AG10803 (cell line): Measurements from ENCODE around the gene CETN1.

ENCODE experiments used
- DNase-seq: peaks from one replicate; pipeline ENCODE4 v3.0.0; 2010; ENCODE audit warnings: low read depth
- H3K4me3 ChIP-seq: 2 replicates; pipeline ENCODE4 v1.5.1; 2011; ENCODE audit warnings: mild to moderate bottlenecking, low read length, control low read depth
- CTCF ChIP-seq: conservative IDR thresholded peaks from 2 replicates; pipeline ENCODE4 v1.5.1; 2011; ENCODE audit warnings: mild to moderate bottlenecking, low read length, control low read depth, inconsistent platforms

CETN1 gene

GRCh38 chr18:580154-580553, at the start of gene CETN1:
Gene CETN1 (plus strand): TSS chr18:580380. CDS start chr18:580409, 29 bp downstream.
- TF ChIP-seq CTCF: no peak
- no peak for DNase-seq
- no peak within 1 kb of the TSS for H3K4me3 ChIP-seq

GRCh38 chr18:532018-532417, 48.2 kb upstream of the CETN1 start:
- H3K4me3 ChIP-seq: no peak overlapping the region
- no peak for TF ChIP-seq CTCF
- DNase-seq: no peak

- no peak overlapping the region for H3K4me3 ChIP-seq
- DNase-seq: no peak
- TF ChIP-seq CTCF: no peak
These were observed 47.5 kb upstream of the CETN1 start for GRCh38 chr18:532632-533031.

- H3K4me3 ChIP-seq: no peak overlapping the region
- DNase-seq: no peak
- no peak for TF ChIP-seq CTCF
These were observed 46.1 kb upstream of the CETN1 start for GRCh38 chr18:533995-534601.

GRCh38 chr18:543447-544078, 36.6 kb upstream of the CETN1 start:
- no peak for DNase-seq
- TF ChIP-seq CTCF: no peak
- no peak overlapping the region for H3K4me3 ChIP-seq

- no peak for DNase-seq
- TF ChIP-seq CTCF: no peak
- no peak overlapping the region for H3K4me3 ChIP-seq
These were observed 30.2 kb upstream of the CETN1 start for GRCh38 chr18:549967-550366.

GRCh38 chr18:551404-552061, 28.6 kb upstream of the CETN1 start:
- DNase-seq: no peak
- H3K4me3 ChIP-seq: no peak overlapping the region
- no peak for TF ChIP-seq CTCF
